Measurements from ENCODE around the gene C1QTNF8. TPM values are rescaled to one million over a fixed set of nuclear protein-coding genes. Genes with fewer than 3 reads are reported as not detected.

Gene C1QTNF8
- total and polyA plus RNA-seq, 2 of the 13 experiments (the other 11 are each of a cell fraction or from before 2014, with no cell fraction given) = 0.09 TPM; not detected in 1

DNA sequence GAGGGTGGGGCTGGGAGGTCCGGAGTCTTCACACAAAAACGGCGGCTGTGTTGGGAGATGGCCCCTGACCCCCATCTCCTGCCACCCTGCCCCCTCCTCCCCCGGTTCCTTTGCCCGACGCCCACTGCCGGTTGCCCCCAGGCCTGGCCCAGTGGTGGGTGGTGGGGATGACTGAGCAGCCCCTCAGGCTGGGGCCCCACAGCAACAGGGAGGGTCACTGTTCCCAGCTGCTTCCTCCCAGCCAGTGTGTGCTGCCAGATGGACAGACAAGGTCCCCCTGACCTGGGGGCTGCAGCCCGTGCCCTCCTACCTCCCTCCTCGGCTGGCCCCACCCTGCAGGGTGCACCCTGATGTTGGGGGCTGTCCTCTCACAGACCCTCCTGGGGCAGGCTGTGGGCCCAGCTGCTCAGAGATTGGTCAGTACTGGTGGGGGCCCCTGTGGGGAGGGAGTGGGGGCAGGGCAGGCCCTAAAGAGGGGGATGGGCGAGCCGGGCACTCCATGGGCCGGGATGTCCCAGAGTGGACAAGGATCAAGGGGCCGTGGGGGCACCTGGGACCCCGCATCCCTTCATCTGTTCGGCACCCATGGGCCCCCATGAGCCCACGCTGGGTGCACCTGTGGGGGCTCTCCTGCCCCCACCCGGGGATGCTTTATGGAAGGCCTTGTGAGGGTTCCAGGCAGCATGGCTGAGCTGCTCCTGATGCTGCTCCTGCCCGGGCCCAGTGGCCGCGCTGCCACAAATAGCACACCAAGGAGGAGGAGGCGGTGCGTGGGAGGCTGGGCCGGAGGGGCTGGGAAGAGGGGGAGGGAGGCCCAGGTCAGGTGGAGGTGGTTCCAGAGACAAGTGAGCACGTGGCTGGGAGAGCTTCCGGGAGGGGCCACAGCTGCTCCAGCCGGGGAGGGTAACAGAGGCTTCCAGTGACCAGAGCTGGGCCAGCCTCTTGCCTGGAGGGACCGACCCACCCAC is 5.1 kb downstream of the C1QTNF8 start (continued):
- TF ChIP-seq, protein P1, sequence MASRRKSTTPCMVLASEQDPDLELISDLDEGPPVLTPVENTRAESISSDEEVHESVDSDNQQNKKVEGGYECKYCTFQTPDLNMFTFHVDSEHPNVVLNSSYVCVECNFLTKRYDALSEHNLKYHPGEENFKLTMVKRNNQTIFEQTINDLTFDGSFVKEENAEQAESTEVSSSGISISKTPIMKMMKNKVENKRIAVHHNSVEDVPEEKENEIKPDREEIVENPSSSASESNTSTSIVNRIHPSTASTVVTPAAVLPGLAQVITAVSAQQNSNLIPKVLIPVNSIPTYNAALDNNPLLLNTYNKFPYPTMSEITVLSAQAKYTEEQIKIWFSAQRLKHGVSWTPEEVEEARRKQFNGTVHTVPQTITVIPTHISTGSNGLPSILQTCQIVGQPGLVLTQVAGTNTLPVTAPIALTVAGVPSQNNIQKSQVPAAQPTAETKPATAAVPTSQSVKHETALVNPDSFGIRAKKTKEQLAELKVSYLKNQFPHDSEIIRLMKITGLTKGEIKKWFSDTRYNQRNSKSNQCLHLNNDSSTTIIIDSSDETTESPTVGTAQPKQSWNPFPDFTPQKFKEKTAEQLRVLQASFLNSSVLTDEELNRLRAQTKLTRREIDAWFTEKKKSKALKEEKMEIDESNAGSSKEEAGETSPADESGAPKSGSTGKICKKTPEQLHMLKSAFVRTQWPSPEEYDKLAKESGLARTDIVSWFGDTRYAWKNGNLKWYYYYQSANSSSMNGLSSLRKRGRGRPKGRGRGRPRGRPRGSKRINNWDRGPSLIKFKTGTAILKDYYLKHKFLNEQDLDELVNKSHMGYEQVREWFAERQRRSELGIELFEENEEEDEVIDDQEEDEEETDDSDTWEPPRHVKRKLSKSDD (CRISPR knock-in tag; IDR thresholded peaks at IDR 0.05; ENCODE audit: low read depth) = no peak
- TF ChIP-seq ZNF264 (CRISPR knock-in tag; IDR thresholded peaks at IDR 0.05) = no peak
- TF ChIP-seq, protein P2, sequence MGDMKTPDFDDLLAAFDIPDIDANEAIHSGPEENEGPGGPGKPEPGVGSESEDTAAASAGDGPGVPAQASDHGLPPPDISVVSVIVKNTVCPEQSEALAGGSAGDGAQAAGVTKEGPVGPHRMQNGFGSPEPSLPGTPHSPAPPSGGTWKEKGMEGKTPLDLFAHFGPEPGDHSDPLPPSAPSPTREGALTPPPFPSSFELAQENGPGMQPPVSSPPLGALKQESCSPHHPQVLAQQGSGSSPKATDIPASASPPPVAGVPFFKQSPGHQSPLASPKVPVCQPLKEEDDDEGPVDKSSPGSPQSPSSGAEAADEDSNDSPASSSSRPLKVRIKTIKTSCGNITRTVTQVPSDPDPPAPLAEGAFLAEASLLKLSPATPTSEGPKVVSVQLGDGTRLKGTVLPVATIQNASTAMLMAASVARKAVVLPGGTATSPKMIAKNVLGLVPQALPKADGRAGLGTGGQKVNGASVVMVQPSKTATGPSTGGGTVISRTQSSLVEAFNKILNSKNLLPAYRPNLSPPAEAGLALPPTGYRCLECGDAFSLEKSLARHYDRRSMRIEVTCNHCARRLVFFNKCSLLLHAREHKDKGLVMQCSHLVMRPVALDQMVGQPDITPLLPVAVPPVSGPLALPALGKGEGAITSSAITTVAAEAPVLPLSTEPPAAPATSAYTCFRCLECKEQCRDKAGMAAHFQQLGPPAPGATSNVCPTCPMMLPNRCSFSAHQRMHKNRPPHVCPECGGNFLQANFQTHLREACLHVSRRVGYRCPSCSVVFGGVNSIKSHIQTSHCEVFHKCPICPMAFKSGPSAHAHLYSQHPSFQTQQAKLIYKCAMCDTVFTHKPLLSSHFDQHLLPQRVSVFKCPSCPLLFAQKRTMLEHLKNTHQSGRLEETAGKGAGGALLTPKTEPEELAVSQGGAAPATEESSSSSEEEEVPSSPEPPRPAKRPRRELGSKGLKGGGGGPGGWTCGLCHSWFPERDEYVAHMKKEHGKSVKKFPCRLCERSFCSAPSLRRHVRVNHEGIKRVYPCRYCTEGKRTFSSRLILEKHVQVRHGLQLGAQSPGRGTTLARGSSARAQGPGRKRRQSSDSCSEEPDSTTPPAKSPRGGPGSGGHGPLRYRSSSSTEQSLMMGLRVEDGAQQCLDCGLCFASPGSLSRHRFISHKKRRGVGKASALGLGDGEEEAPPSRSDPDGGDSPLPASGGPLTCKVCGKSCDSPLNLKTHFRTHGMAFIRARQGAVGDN (CRISPR knock-in tag; IDR thresholded peaks at IDR 0.05) = peak; percentile 90
- no peak for TF ChIP-seq HNF4A (CRISPR knock-in tag; IDR thresholded peaks at IDR 0.05)
- no peak for TF ChIP-seq ZNF660 (CRISPR knock-in tag; IDR thresholded peaks at IDR 0.05; ENCODE audit: borderline replicate concordance, low read depth)
- TF ChIP-seq, protein P3, sequence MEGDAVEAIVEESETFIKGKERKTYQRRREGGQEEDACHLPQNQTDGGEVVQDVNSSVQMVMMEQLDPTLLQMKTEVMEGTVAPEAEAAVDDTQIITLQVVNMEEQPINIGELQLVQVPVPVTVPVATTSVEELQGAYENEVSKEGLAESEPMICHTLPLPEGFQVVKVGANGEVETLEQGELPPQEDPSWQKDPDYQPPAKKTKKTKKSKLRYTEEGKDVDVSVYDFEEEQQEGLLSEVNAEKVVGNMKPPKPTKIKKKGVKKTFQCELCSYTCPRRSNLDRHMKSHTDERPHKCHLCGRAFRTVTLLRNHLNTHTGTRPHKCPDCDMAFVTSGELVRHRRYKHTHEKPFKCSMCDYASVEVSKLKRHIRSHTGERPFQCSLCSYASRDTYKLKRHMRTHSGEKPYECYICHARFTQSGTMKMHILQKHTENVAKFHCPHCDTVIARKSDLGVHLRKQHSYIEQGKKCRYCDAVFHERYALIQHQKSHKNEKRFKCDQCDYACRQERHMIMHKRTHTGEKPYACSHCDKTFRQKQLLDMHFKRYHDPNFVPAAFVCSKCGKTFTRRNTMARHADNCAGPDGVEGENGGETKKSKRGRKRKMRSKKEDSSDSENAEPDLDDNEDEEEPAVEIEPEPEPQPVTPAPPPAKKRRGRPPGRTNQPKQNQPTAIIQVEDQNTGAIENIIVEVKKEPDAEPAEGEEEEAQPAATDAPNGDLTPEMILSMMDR (CRISPR knock-in tag; IDR thresholded peaks at IDR 0.05) = no peak
- 0 out of 2 replicates have a peak, but pooled peaks have one; percentile 29 for TF ChIP-seq FOSL2 (CRISPR knock-in tag; IDR thresholded peaks at IDR 0.05)
- no peak for TF ChIP-seq SETDB1 (CRISPR knock-in tag; IDR thresholded peaks at IDR 0.05; ENCODE audit: borderline replicate concordance)
- TF ChIP-seq, protein P4, sequence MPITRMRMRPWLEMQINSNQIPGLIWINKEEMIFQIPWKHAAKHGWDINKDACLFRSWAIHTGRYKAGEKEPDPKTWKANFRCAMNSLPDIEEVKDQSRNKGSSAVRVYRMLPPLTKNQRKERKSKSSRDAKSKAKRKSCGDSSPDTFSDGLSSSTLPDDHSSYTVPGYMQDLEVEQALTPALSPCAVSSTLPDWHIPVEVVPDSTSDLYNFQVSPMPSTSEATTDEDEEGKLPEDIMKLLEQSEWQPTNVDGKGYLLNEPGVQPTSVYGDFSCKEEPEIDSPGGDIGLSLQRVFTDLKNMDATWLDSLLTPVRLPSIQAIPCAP (CRISPR knock-in tag; IDR thresholded peaks at IDR 0.05; ENCODE audit: low read depth) = no peak
- TF ChIP-seq AGO1 (IDR thresholded peaks at IDR 0.05; ENCODE audit: low read depth, low read length, poor library complexity, severe bottlenecking) = peak; percentile 85
- TF ChIP-seq, protein P5, sequence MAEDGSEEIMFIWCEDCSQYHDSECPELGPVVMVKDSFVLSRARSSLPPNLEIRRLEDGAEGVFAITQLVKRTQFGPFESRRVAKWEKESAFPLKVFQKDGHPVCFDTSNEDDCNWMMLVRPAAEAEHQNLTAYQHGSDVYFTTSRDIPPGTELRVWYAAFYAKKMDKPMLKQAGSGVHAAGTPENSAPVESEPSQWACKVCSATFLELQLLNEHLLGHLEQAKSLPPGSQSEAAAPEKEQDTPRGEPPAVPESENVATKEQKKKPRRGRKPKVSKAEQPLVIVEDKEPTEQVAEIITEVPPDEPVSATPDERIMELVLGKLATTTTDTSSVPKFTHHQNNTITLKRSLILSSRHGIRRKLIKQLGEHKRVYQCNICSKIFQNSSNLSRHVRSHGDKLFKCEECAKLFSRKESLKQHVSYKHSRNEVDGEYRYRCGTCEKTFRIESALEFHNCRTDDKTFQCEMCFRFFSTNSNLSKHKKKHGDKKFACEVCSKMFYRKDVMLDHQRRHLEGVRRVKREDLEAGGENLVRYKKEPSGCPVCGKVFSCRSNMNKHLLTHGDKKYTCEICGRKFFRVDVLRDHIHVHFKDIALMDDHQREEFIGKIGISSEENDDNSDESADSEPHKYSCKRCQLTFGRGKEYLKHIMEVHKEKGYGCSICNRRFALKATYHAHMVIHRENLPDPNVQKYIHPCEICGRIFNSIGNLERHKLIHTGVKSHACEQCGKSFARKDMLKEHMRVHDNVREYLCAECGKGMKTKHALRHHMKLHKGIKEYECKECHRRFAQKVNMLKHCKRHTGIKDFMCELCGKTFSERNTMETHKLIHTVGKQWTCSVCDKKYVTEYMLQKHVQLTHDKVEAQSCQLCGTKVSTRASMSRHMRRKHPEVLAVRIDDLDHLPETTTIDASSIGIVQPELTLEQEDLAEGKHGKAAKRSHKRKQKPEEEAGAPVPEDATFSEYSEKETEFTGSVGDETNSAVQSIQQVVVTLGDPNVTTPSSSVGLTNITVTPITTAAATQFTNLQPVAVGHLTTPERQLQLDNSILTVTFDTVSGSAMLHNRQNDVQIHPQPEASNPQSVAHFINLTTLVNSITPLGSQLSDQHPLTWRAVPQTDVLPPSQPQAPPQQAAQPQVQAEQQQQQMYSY (CRISPR knock-in tag; IDR thresholded peaks at IDR 0.05) = no peak
- no peak for TF ChIP-seq NCOA5 (CRISPR knock-in tag; IDR thresholded peaks at IDR 0.05)
- no peak for TF ChIP-seq PLRG1 (conservative IDR thresholded peaks at IDR 0.05)
- TF ChIP-seq ZFP62 (CRISPR knock-in tag; IDR thresholded peaks at IDR 0.05) = no peak
